Adrenal gland (tissue), 12 donors: Measurements from ENCODE around the gene PPP2R5D. TPM values are rescaled to one million over a fixed set of nuclear protein-coding genes. Genes with fewer than 3 reads are reported as not detected.

ENCODE experiments used
- DNase-seq, 7 donors: peaks; one replicate each; pipeline ENCODE4 v3.0.0-alpha.2; 2019 to 2020
- H3K27ac ChIP-seq, 5 donors: fragments of 200-600 bp; sonication (generic) in 4 of 5; 1 replicate in 3 of 5; 2 replicates in 2 of 5; pipeline versions ENCODE4 v1.5.1 to v1.8.0; 2016 to 2020; ENCODE audit warnings: mild to moderate bottlenecking in 1 of 5
- H3K27me3 ChIP-seq: fragments of 200-600 bp; 2 replicates; pipeline ENCODE4 v1.8.0; 2021
- H3K36me3 ChIP-seq, 2 donors: fragments of 200-600 bp; replicated peaks in 1 of 2; 1 replicate in 1 of 2; 2 replicates in 1 of 2; pipeline versions ENCODE4 v1.5.1 to v1.8.0; 2018 to 2022
- H3K4me1 ChIP-seq, 2 donors: fragments of 200-600 bp; replicated peaks in 1 of 2; 1 replicate in 1 of 2; 2 replicates in 1 of 2; pipeline versions ENCODE4 v1.5.1 to v1.8.0; 2018 to 2021
- H3K4me3 ChIP-seq, 4 donors: fragments of 200-600 bp; sonication (generic) in 3 of 4; one replicate each; pipeline ENCODE4 v1.5.1; 2016 to 2018
- H3K9me3 ChIP-seq, 3 donors: fragments of 200-600 bp; sonication (generic) in 1 of 3; replicated peaks in 1 of 3; 1 replicate in 2 of 3; 2 replicates in 1 of 3; pipeline versions ENCODE4 v1.5.1 to v1.8.0; 2016 to 2021
- POLR2A ChIP-seq, 2 donors: fragments of 450-650 bp; IDR thresholded peaks; one replicate each; pipeline ENCODE4 v1.6.1; 2017; ENCODE audit warnings: antibody characterized with exemption in 2 of 2, mild to moderate bottlenecking in 2 of 2, moderate library complexity in 1 of 2
- WGBS, 4 donors: extraction: QIAGEN DNeasy Blood & Tissue Kit in 2 of 4; methylation state at CpG; one replicate each; pipeline versions ENCODE4 v1.1.5 to v1.1.7; 2013 to 2017; 5-methylcytosine and 5-hydroxymethylcytosine counted together
- intact Hi-C, 2 donors: fragments of 100-400 bp; cut with DNase I; formaldehyde crosslinking; loops; one replicate each; pipeline versions ENCODE4 v1.14.1 to v1.15.0; 2022 to 2023
- polyA plus RNA-seq, 3 donors: library from polyadenylated mRNA; stranded (reverse); fragments of 200-250 nt in 2 of 3; fragments of 350-450 nt in 1 of 3; fragmentation: Illumina TruSeq in 1 of 3; extraction: RNeasy Lipid Tissue Mini Kit (QIAGEN cat#74804) in 1 of 3; gene quantifications; one replicate each; pipeline ENCODE4 v1.2.3, GENCODE V29; 2013 to 2014
- total RNA-seq, 9 donors: library from RNA; depleted of rRNA in 4 of 9; stranded (reverse); fragments of >200 nt in 4 of 9; fragments of 120-200 nt in 1 of 9; fragmentation: NEBNext Ultra II Directional in 1 of 9; extraction: Animal tissue kit (Norgen Biotek cat#: 25700) in 1 of 9; gene quantifications; one replicate each; pipeline versions ENCODE4 v1.1.0 to v1.2.4, GENCODE V29; 2013 to 2023
- TF ChIP-seq, protein P1 (sequence below), 6 experiments: fragments of 450-650 bp in 4 of 6; fragments of 200-600 bp in 2 of 6; sonication (generic) in 1 of 6; IDR thresholded peaks; 1 replicate in 5 of 6; 2 replicates in 1 of 6; pipeline versions ENCODE4 v1.5.1 to v1.8.0; 2016 to 2021; ENCODE audit warnings: antibody characterized with exemption in 6 of 6, mild to moderate bottlenecking in 2 of 6, moderate library complexity in 1 of 6
- donor health status: healthy with polysubstance abuse.
- donor health status: Bipolar disorder and iron deficiency.
- donor health status: DM: yes; HTN: yes; CAD: no.
- donor health status: DM: no; HTN: no; CAD: no.
- donor health status: DM: no; HTN: no; CAD: no.
- donor health status: DM: yes; HTN: yes; CAD: no.

The PPP2R5D gene
- total and polyA plus RNA-seq, 12 donors: 24.2 to 97.8 (median 33.7) TPM

DNA sequence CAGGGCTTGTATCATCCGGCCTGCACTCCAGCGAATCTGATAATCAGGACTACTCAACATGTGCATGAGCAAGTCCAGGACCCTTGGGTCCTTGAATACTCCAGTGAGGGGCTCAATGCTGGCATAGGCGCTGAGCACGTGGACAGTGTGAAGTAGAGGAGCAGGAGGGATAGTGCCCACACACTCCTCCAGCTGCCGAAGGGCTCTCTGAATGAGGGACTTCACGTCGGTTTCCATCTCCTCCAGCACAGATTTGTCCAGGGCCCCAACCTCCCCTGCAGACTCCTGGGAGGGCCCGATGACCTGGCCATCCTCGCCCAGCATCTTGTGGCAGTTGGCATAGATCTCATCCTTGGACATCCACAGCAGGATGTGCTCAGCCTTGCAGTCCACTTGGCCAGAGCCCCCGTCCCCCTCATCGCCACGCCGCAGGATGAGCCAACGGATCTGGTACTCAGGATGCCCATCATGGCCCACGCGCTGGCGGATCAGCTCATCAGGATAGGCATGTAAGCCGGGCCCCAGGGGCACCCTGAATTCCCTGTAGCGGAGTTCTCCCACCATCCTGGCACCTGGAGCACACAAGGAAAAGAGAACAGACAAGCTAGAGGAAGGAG is 68.0 kb downstream of the PPP2R5D start:
- H3K27me3 ChIP-seq: no peaks in the 10 kb centered on the region
- peak overlapping the region in 3 of 5 donors; percentile 61 to 89 (median 87) for H3K27ac ChIP-seq
- intact Hi-C loops: no loop called here
- TF ChIP-seq, protein P1, sequence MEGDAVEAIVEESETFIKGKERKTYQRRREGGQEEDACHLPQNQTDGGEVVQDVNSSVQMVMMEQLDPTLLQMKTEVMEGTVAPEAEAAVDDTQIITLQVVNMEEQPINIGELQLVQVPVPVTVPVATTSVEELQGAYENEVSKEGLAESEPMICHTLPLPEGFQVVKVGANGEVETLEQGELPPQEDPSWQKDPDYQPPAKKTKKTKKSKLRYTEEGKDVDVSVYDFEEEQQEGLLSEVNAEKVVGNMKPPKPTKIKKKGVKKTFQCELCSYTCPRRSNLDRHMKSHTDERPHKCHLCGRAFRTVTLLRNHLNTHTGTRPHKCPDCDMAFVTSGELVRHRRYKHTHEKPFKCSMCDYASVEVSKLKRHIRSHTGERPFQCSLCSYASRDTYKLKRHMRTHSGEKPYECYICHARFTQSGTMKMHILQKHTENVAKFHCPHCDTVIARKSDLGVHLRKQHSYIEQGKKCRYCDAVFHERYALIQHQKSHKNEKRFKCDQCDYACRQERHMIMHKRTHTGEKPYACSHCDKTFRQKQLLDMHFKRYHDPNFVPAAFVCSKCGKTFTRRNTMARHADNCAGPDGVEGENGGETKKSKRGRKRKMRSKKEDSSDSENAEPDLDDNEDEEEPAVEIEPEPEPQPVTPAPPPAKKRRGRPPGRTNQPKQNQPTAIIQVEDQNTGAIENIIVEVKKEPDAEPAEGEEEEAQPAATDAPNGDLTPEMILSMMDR (IDR thresholded peaks at IDR 0.05): no peak
- TF ChIP-seq POLR2A (IDR thresholded peaks at IDR 0.05): peak in 1 of 2 donors; percentile 7
- peaks cover 10 to 12% of the 10 kb centered on the region in 2 donors for H3K4me1 ChIP-seq
- H3K4me3 ChIP-seq: peak overlapping the region in 1 of 4 donors; percentile 64
- no peak for DNase-seq
- 84 to 95% (median 91%) methylated on average over 13 to 19 of the region's 19 CpGs for WGBS, 4 donors
- H3K9me3 ChIP-seq: no peaks in the 10 kb centered on the region
- peaks cover 0 to 47% of the 10 kb centered on the region in 2 donors for H3K36me3 ChIP-seq

DNA sequence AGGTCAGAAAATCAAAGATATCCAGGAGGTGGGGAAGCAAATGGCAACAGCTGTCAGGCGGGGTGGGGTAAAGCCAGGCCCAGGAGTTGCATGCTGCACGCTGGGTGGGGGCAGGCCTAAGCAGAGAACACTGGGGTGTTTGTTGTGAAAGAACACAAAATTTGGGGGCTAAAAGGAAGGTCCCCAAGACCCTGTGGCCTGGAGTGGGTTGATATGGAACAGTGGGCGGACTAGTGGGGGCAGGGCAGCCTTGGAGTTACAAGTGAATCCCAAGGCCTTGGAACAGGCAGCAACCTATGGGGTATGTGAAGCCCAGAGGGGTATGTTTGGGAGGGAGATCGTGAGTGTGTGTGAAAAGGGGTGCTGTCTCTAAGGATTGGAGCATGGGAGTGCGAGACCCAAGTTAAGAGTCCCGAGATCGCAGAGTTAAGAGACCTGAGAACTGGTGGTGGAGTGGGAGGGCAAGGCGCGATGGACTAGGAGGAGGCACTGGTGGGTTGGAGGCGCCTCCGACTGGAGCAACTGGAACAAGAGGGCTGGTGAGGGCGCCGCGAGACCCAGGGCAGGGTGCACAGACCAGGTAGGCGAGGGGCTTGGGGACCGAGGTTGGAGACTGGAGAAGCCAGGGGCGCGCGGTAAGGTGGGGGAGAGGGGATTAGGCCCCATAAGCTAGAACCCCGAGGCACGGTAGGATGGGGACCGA is 68.6 kb downstream of the PPP2R5D start:
- intact Hi-C loops: no loop called here
- WGBS, 4 donors: 11 to 18% (median 11%) methylated on average over 17 to 22 of the region's 22 CpGs
- H3K36me3 ChIP-seq: peaks cover 0 to 48% of the 10 kb centered on the region in 2 donors

DNA sequence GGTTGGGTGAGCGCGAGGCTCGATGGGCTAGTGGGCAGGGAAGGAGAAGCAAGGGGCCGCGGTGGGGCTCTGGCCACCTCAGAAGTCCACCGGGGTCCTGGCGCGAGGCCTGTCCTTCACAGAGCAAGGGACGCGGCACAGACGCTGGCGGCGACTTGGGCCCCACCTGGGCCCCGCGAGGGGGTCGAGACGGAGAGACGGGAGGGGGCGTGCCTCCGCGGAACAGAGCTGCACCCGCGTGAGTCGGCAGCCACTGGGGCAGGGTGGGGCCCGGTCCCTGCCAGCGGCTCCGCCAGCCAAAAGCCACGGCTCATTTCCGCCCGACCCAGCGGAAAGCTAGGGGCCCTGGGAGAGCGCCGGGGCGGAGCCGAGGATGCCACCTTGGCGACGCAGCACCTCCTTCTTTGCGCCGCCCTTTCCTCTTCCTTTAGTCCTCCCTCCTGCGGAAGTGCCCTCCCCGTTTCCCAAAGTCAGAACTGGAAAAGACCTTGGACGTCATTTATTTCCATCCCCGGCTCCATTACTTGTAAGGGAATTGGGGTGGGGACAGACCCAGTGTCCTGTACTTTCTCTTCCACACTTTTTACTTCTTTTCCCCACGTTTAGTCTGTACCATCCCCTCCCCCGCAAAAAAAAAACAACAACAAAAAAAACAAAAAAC is 69.3 kb downstream of the PPP2R5D start, which contains the start of gene CUL7:
CUL7 (minus strand) TSS at position 307 of the 661 bp plus-strand sequence. CDS start 1,063 bp downstream, outside the sequence.
- DNase-seq: peak; percentile 90 to 96 (median 94)
- Histone ChIP-seq H3K27ac (peak within 1 kb of the TSS; percentile 47 to 89 (median 87)), H3K36me3 (peaks cover 0 to 42% of the 10 kb centered on the region in 2 donors), H3K9me3 (no peaks in the 10 kb centered on the region), H3K4me3 (peak within 1 kb of the TSS; percentile 29 to 86 (median 66)), H3K4me1 (peaks cover 16 to 18% of the 10 kb centered on the region in 2 donors), H3K27me3 (no peaks in the 10 kb centered on the region)
- TF ChIP-seq, protein P1 (IDR thresholded peaks at IDR 0.05): no peak
- TF ChIP-seq POLR2A (IDR thresholded peaks at IDR 0.05): peak; percentile 73
- intact Hi-C loops: no loop called here
- 1 to 3% (median 1%) methylated on average over 10 to 42 of the region's 45 CpGs for WGBS, 4 donors

More for the DNA sequence above, 68.6 kb downstream of the PPP2R5D start:
- peak overlapping the region; percentile 29 to 86 (median 66) for H3K4me3 ChIP-seq
- no peak for TF ChIP-seq POLR2A (IDR thresholded peaks at IDR 0.05)
- TF ChIP-seq, protein P1 (IDR thresholded peaks at IDR 0.05): no peak
- no peaks in the 10 kb centered on the region for H3K27me3 ChIP-seq
- H3K4me1 ChIP-seq: peaks cover 10 to 12% of the 10 kb centered on the region in 2 donors
- peak in 3 of 7 donors; percentile 29 to 44 (median 31) for DNase-seq
- H3K9me3 ChIP-seq: no peaks in the 10 kb centered on the region
- H3K27ac ChIP-seq: peak overlapping the region; percentile 34 to 89 (median 87)
